HS-27A (cell line): ENCODE measurements around the gene ZNF69.
"Not testable (repeated sequence)": the region's sequence is repeated elsewhere in the genome, so short reads cannot be mapped to it uniquely, and the experiment has no call there.

Source experiments
- DNase-seq: peaks from one replicate; pipeline ENCODE4 v3.0.0-alpha.2; 2012; ENCODE audit warnings: low read depth, missing footprints

Gene ZNF69

DNA sequence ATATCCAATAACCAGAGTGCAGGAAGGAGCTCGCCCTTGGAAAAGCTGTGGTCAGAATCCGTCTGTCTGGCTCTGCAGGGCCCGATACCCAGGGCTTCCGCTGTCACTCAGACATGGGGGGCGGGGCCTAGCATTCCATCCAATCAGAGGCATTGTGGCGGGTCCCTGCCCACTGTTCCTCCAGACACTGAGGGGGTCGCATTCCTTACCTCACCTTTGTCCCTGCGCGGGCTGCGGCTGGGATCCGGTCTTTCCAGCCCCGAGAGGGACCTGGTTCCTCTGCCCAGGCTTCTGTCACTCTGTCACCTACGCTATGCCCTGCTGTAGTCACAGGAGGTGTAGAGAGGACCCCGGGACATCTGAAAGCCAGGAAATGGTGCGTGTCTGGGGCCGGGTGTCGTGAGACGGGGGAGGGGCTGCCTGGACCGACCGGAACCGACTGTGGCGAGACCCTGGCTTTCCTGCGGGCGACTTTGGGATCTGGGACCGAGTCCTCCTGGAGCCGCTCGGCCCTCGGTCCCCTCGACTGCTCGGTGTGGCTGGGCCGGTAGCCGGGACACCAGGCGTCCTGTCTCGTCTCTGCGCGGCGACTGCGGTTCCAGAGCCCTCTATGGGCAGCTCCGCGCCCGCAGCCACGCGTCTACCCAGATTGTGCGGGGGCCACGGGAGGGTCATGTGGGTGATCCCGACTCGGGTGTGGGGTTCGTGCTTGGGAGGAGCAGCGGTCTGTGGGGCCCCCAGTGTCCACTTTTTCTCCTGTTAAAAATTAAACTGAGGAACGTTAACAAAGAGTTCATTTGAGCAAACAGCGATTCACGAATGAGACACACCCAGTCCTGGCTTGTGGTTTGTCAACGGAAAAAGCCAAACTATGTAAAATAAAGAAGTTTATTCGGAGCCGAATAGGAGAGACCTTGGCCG is at the start of gene ZNF69:
Gene ZNF69, plus strand, starts transcription at position 172 of the 921 bp plus-strand sequence. Its CDS starts 142 bp downstream, at position 314.
- DNase-seq = no peak

DNA sequence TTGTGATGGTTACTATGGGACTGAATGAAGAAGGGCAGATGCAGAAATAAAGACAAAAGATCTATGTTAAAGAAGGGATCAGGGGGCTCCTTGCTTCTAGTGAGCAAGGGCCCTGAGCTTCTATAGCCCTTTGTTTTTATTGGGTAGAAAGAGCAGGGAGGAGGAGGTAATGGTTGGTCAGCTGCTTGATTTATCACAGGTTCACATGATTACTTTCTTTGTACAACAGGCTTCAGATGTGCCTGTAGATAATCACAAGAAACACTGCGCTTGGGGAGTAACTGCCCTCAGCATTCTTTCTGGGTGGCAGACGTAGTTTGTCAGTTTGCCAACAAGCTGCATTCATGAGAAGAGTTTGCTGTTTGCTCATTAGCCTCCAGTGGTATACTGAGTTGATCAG is 43.9 kb upstream of the ZNF69 start:
- no peak for DNase-seq

DNA sequence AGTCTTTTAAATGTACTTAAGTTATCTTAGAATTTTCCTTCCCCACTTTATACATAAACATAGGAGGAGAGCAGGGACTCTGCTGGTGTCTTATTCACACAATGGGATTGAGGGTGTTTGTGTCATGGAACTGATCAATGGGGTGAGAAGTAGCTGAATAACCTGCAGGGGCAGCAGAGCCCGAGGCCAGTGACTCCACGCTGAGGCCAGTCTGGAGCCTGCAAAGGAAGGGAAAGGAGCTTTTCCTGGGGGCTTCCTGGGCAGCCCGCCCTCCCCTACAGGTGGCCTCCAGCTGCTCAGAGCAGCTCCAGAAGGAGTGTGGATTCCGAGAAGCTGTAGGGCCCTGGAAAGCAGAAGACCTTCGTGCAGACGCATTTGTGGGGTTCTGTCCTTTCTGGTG is 40.0 kb upstream of the ZNF69 start:
- DNase-seq = not testable (repeated sequence)

DNA sequence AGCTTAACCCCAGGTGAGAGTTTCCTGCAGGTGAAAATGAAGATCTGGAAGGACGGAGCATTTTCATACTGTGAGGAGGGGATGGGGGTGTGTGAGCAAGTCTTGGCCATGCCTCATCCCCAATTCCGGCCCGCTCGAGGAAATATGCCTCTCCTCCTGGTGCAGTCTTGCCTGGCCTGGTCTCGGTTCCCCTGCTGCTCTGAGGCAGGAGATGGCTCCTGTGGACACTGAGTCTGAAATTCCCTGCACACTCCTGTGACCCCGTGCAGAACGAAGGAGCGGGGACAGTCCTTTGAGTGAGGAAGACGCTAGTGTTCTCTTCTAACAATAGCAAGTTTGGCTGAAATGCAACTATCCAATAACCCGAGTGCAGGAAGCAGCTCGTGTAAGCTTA is 39.4 kb upstream of the ZNF69 start:
- DNase-seq = no peak

DNA sequence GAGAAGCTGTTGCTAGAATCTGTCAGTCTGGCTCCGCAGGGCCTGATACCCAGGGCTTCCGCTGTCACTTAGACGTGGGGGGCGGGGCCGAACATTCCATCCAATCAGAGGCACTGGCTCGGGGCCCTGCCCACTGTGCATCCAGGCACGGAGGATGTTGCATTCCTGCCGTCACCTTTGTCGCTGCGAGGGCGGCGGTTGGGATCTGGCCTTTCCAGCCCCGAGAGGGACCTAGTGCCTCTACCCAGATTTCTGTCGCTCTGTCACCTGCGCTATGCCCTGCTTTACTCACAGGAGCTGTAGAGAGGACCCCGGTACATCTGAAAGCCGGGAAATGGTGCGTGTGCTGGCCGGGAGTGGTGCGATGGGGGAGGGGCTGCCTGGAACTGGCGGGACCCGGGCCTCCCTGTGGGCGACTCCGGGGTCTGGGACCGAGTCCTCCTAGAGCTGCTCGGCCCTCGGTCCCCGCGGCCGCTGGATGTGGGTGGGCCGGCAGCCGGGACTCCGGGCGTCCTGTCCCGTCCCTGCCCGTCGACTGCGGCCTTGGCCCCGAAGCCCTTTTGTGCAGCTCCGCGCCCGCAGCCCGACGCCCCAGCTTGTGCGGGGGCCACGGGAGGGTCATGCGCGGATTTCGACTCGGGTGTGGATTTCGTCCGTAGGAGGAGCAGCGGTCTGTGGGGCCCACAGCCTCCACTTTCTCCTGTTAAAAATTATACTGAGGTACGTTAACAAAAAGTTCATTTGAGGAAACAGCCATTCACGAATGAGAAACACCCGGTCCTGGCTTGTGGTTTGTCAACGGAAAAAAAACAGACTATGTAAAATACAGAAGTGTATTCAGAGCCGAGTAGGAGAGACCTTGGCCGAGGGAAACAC is 38.8 kb upstream of the ZNF69 start, which contains the start of gene ZNF439:
Gene ZNF439, plus strand, starts transcription at position 133 of the 876 bp plus-strand sequence. Its CDS starts 142 bp downstream, at position 275.
- no peak for DNase-seq

DNA sequence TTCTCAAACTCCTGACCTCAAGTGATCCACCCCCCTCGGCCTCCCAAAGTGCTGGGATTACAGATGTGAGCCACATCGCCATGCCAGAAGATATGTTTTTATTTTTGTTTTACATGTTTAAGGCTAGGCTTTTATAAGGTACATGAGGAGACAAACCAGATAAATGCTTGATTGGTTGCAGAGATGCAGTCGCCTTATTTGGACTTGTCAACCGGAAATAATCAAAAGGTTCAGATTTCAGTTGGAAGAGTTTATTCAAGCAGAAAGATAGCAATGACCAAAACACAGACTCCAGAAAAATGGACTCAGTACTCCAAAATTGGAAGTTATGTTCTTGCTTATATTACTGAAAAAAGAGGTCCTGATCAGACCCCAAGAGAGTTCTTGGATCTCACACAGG is 37.3 kb upstream of the ZNF69 start:
- not testable (repeated sequence) for DNase-seq

DNA sequence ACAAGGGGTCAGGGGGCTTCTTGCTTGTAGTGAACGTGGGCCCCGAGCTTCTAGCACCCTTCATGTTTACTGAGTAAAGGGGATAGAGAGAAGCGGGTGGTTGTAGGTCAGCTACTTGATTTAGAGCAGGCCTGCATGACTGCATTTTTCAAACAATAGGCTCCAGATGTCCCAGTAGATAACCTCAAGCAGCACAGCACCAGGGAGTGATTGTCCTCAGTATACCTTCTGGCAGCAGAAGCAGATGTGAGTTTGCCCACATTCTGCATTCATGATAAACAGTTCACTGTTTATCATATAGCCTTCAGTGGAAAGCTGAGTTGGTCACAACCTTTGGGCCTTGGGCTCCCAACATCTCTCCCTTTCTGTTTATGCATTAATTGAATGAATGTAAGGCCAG is 34.2 kb upstream of the ZNF69 start:
- no peak for DNase-seq

DNA sequence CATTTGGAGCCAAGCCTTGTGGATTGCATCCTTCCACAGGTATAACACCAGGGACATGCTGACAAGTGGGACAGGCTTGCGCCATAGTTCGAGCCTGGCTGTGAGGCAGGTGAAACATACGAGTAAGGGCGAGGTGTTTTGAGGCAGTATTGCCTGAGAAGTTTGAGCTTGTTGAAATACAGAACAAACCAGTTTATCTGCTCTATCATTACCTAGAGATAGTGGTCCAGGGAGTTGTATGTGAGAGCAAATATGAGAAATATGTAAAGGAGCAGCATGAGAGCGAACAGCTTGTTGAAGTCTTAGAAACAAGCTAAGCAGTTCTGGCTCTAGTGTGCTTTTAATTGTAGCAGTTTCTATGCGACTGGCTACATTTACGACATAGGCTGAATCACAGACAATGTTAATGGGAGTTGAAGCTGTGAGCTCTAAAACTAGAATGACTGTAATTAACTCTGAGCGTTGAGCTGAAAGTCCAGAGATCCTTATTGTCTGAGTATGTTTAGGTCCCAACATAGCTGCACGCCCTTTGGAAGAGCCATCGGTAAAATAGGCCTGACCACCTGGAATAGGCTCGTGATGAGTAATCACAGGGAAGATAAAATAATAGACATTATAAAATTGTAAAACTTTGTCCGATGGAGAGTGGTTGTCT is 30.9 kb upstream of the ZNF69 start:
- DNase-seq = no peak

DNA sequence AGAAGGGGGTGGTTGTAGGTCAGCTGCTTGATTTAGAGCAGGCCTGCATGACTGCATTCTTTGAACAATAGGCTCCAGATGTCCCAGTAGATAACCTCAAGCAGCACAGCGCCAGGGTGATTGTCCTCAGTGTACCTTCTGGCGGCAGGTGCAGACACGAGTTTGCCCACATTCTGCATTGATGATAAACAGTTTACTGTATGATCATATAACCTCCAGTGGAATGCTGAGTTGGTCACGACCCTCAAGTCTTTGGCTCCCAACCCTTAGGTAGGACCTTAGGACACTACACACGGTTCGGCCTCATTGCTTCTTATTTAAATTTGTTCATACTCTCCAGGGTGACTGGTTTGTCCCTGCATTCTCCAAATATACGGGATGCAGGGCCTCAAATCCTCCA is 26.9 kb upstream of the ZNF69 start:
- DNase-seq = no peak

DNA sequence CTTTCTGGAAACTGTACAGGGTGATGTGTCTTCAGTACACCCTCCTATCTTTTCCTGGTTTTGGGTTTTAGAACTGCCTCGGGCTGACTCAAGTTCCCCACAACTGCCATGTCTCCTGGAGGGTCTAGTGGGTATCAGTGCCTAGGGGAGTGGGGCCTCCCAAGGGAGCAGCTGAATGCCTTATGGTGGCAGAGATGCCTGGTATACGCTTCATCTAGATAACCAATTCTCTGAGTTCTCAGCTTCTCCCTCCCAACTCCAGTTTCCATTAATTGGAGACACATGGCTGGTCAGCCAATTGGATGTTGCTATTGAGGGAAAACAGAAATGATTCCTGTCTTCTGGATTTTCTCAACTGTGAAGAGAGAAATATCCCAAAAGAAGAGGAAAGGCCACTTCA is 26.3 kb upstream of the ZNF69 start:
- DNase-seq = no peak

DNA sequence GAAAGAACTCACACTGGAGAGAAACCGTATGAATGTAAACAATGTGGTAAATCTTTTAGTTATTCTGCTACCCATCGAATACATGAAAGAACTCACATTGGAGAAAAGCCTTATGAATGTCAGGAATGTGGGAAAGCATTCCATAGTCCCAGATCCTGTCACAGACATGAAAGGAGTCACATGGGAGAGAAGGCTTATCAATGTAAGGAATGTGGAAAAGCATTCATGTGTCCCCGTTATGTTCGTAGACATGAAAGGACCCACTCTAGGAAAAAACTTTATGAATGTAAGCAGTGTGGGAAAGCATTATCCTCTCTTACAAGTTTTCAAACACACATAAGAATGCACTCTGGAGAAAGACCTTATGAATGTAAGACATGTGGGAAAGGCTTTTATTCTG is 19.8 kb upstream of the ZNF69 start:
- not testable (repeated sequence) for DNase-seq

DNA sequence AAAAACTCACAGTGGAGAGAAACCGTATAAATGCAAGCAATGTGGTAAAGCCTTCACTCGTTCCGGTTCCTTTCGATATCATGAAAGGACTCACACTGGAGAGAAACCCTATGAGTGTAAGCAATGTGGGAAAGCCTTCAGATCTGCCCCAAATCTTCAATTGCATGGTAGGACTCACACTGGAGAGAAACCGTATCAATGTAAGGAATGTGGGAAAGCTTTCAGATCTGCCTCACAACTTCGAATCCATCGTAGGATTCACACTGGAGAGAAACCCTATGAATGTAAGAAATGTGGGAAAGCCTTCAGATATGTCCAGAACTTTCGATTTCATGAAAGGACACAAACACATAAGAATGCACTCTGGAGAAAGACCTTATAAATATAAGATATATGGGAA is 19.4 kb upstream of the ZNF69 start:
- DNase-seq = no peak

DNA sequence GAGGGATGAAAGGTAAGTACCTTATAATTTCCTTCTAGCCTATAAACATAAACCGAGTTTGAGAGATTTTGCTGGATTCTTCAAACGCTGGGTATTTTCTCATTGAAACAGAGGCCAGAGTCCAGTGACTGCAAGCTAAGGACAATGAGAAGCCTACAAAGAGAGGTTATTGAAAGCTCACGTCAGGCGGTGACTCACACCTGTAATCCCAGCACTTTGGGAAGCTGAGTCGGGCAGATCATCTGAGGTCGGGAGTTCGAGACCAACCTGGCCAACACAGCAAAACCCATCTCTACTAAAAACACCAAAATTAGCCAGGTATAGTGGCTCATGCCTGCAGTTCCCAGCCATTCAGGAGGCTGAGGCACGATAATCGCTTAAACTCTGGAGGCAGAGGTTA is 15.0 kb upstream of the ZNF69 start:
- no peak for DNase-seq

DNA sequence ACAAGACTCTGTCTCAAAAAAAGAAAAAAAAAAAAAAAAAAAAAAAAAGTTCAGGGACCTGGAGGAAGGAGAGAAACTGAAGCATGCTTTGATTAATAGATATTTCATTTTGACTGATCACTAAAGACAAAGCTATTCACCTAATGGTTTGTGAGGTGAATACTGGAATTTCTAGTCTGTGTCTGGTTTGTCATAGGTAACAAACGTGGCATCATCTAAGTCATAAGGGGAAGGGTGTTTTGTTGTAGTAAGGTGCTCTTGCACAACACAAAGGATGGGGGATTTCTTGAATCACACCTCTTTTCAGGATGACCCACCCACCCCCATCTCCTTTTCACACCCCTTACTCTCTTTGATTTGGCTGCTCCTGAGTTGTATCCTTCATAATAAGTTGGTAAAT is 13.8 kb upstream of the ZNF69 start:
- no peak for DNase-seq

DNA sequence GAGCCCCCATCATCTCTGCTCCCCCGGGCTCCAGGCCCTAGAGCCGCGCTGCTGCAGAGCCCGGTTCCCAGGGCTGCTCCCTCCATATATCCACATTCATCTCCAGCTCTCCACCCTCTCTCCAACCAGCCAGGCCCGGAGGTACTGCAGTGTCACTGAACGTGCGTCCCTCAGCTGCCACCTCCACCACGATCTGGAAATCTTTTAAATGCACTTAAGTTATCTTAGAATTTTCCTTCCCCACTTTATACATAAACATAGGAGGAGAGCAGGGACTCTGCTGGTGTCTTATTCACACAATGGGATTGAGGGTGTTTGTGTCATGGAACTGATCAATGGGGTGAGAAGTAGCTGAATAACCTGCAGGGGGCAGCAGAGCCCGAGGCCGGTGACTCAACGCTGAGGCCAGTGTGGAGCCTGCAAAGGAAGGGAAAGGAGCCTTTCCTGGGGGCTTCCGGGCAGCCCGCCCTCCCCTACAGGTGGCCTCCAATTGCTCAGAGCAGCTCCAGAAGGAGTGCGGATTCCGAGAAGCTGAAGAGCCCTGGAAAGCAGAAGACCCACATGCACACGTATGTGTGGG is 7.8 kb upstream of the ZNF69 start:
- not testable (repeated sequence) for DNase-seq

DNA sequence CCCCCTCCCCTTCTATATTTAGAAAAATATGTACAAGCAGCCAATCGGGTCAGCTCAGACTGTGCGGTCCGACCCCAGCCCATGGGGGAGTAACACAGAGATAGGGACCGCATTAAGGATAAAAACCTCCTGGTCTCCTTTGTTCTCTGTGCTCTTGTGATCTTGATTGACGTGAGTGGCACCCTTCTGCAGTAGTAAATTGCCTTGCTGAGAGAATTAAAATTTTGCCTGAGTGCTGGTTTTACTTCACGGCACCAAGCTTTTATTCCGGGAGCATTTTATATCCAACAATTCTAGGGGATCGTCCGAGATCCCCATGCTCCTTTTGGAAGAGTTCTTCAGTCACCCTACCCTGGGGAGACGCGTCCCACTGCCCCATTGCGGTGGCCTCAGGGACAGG is 7.0 kb upstream of the ZNF69 start:
- DNase-seq = no peak

DNA sequence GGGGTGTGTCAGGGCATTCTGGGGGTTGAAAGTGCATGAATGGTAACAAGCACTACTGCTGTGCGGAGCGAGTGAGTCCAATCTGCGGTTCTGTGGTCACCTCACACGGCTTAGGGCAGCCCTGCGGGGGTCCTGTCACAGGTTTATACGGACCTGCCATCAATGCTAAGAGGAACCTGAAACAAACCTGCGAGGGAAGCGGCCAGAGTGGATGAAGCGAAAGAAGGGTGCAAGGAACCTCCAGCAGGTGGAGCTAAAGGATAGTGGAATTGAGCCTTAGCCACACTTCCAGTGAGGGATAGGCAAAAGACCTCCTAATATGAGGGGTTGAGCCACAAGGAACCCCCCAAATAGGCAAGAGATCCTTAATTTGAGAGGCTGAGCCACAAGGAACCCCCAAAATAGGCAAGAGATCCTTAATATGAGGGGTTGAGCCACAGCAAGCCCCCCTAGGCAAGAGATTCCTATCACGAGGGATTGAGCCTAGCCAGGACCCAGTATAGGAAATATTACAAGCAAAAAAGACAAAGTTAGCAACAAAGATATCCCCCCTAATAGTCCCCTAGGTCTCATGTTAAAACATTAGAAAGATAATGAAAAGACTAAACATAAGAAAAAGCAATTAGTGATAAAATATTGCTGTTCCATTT is 6.3 kb upstream of the ZNF69 start:
- DNase-seq = no peak

DNA sequence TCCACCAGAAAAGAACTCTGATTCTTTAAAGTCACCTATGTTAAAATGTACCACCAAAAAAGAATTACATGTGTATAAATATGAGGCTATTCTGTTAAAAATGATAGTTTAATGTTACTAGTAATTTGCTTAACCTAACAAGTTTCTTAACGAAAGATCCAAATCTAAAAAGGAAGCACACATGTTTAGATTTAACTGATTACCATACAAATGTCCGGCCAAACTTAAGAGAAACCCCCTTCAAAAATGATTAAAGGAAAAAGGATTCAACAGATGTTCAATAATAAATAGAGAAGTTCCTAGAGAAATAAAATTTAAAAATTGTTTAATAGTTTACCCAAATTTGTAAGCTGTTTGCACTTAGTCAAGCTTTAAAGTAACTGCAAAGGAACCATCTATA is 5.0 kb upstream of the ZNF69 start:
- DNase-seq = no peak

DNA sequence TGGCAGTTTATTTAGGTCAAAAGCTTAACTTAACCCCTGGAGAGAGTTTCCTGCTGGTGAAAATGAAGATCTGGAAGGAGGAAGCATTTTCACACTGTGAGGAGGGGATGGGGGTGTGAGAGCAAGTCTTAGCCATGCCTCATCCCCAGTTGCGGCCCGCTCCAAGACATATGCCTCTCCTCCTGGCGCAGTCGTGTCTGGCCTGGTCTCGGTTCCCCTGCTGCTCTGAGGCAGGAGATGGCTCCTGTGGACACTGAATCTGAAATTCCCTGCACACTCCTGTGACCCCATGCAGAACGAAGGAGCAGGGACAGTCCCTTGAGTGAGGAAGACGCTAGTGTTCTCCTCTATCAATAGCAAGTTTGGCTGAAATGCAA is 360 bp upstream of the ZNF69 start:
- no peak for DNase-seq

DNA sequence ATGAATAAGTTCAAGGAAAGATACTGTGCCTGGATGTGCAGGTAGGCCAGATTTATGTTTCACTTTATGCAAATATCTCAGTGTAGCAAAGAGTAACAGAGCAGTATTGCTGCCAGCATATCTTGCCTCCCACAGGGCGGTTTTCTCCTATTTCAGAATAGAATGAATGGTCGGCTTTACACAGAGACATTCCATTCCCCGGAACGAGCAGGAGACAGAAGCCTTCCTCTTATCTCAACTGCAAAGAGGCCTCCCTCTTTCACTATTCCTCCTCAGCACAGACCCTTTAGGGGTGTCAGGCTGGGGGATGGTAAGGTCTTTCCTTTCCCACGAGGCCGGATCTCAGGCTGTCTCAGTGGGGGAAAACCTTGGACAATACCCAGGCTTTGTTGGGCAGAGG is 2.3 kb downstream of the ZNF69 start:
- not testable (repeated sequence) for DNase-seq

DNA sequence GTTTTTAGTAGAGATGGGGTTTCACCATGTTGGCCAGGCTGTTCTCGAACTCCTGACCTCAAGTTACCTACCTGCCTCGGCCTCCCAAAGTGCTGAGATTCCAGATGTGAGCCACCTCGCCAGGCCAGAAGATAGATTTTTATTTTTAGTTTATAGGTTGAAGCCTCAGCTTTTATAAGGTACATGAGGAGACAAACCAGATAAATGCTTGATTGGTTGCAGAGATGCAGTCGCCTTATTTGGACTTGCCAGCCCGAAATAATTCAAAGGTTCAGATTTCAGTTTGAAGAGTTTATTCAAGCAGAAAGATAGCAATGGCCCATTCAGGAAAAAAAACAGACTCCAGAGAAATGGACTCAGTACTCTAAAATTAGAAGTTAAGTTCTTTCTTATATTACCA is 3.1 kb downstream of the ZNF69 start:
- DNase-seq = no peak

DNA sequence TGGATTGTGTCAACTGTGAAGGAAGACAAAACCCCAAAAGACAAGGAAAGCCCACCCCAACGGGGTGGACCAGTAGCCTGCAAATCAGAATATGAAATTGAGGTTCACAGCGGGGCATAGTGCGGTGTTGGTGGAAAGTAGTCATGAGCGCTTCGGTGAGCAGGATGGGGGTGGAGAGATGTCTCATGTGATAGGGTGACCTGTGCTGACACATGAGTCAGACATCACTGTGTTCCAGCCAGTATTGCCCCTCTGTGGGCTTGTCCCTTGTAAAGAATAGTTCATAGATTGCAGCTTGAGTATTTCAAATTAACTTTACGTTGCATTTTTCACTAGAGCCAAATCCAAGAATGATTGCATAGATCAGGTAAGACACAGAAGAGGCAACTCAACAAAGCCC is 7.3 kb downstream of the ZNF69 start:
- no peak for DNase-seq
